Measurements from ENCODE around the gene ZNF43. TPM values are rescaled to one million over a fixed set of nuclear protein-coding genes. Genes with fewer than 3 reads are reported as not detected.
"Not testable (repeated sequence)": the region's sequence is repeated elsewhere in the genome, so short reads cannot be mapped to it uniquely, and the experiment has no call there.

The ZNF43 gene
- total and polyA plus RNA-seq, 2 donors (not counting 1 experiment from before 2014, with no cell fraction given): 10.8 to 59.8 TPM

- H3K27ac ChIP-seq (ENCODE audit: low read length in 2 of 2); DNase-seq; ATAC-seq (ENCODE audit: low read depth); H3K4me1 Mint-ChIP-seq; H3K79me2 ChIP-seq (ENCODE audit: control insufficient read depth, insufficient read depth, low read length); H3K36me3 ChIP-seq (replicated peaks in 1 of 2; ENCODE audit: control extremely low read depth in 1 of 2, control insufficient read depth in 1 of 2, extremely low read depth in 1 of 2, insufficient read depth in 2 of 2, low read length in 1 of 2); H2AFZ ChIP-seq (ENCODE audit: insufficient read depth, low read depth, low read length, poor library complexity, severe bottlenecking); H3K27me3 Mint-ChIP-seq; H3K4me3 Mint-ChIP-seq; H3K27me3 ChIP-seq (replicated peaks in 1 of 4; ENCODE audit: control extremely low read depth in 1 of 4, control insufficient read depth in 3 of 4, insufficient read depth in 4 of 4, low read length in 3 of 4); H3K4me1 ChIP-seq (ENCODE audit: control insufficient read depth in 2 of 2, insufficient read depth in 2 of 2, low read length in 2 of 2); H3K4me3 ChIP-seq (ENCODE audit: control extremely low read depth in 1 of 5, extremely low read depth in 1 of 5, insufficient read depth in 1 of 5, low read depth in 2 of 5, low read length in 4 of 5); CTCF ChIA-PET; POLR2A ChIA-PET; H4K20me1 ChIP-seq (ENCODE audit: control insufficient read depth, insufficient read depth, low read length, poor library complexity, severe bottlenecking); H3K9ac ChIP-seq (ENCODE audit: low read length); H3K27ac Mint-ChIP-seq; intact Hi-C loops (cut with micrococcal nuclease); H3K9me3 Mint-ChIP-seq (ENCODE audit: insufficient read depth); H3K4me2 ChIP-seq (replicated peaks; ENCODE audit: low read depth, low read length, poor library complexity, severe bottlenecking): not testable (repeated sequence)
- WGBS (ENCODE audit: insufficient coverage): 100% methylated on average over 8 of the region's 30 CpGs
- H3K9me3 ChIP-seq (ENCODE audit: control extremely low read depth in 1 of 3, control insufficient read depth in 2 of 3, insufficient read depth in 1 of 3, low read length in 2 of 3): peaks cover 0 to 15% (median 1%) of the 10 kb centered on the region in 3 donors
Measured at GRCh38 chr19:21775792-21776191, 60.2 kb downstream of the ZNF43 start.

GRCh38 chr19:21767065-21767800 lies 68.7 kb downstream of the ZNF43 start, which contains the start of gene ZNF100:
Gene ZNF100 (minus strand): TSS chr19:21767579. CDS start chr19:21767429, 150 bp downstream.
- H3K4me3 ChIP-seq (ENCODE audit: control extremely low read depth in 1 of 5, extremely low read depth in 1 of 5, insufficient read depth in 1 of 5, low read depth in 2 of 5, low read length in 4 of 5): peak within 1 kb of the TSS; percentile 77 to 91 (median 79)

GRCh38 chr19:21766705-21767064 lies 69.3 kb downstream of the ZNF43 start:
- H3K27me3 ChIP-seq (replicated peaks in 1 of 4; ENCODE audit: control extremely low read depth in 1 of 4, control insufficient read depth in 3 of 4, insufficient read depth in 4 of 4, low read length in 3 of 4); H3K9me3 Mint-ChIP-seq (ENCODE audit: insufficient read depth); DNase-seq; H3K9me3 ChIP-seq (ENCODE audit: control extremely low read depth in 1 of 3, control insufficient read depth in 2 of 3, insufficient read depth in 1 of 3, low read length in 2 of 3); H4K20me1 ChIP-seq (ENCODE audit: control insufficient read depth, insufficient read depth, low read length, poor library complexity, severe bottlenecking); H3K27me3 Mint-ChIP-seq; ATAC-seq (ENCODE audit: low read depth): not testable (repeated sequence)
- CTCF ChIA-PET: interaction anchor here (1.4 kb wide), 1 partner anchor 85 kb away, joined by 6 read pairs; no protein-coding TSS in a partner anchor
- peak overlapping the region; percentile 79 for H3K4me2 ChIP-seq (replicated peaks; ENCODE audit: low read depth, low read length, poor library complexity, severe bottlenecking)
- peak overlapping the region; percentile 82 to 90 for H3K27ac ChIP-seq (ENCODE audit: low read length in 2 of 2)
- intact Hi-C loops (cut with micrococcal nuclease): loop anchor here (1.0 to 10.0 kb wide), 6 partner anchors 70 to 1998 kb away; partner anchors contain the start of genes ZNF429, ZNF43, ZNF431 and ZNF493
- H3K4me1 Mint-ChIP-seq: peaks cover 17% of the 10 kb centered on the region
- 2% methylated on average over 13 of the region's 19 CpGs for WGBS (ENCODE audit: insufficient coverage)
- POLR2A ChIA-PET: interaction anchor here (0.7 to 1.3 kb wide), 2 partner anchors 85 to 438 kb away, joined by 4 to 7 read pairs; partner anchors contain the start of gene ZNF708
- peaks cover 49% of the 10 kb centered on the region for H3K79me2 ChIP-seq (ENCODE audit: control insufficient read depth, insufficient read depth, low read length)
- H3K27ac Mint-ChIP-seq: peak overlapping the region; percentile 90
- peak overlapping the region; percentile 77 to 91 (median 79) for H3K4me3 ChIP-seq (ENCODE audit: control extremely low read depth in 1 of 5, extremely low read depth in 1 of 5, insufficient read depth in 1 of 5, low read depth in 2 of 5, low read length in 4 of 5)
- H3K4me3 Mint-ChIP-seq: peak overlapping the region; percentile 96
- peaks cover 9 to 10% of the 10 kb centered on the region in 2 donors for H3K4me1 ChIP-seq (ENCODE audit: control insufficient read depth in 2 of 2, insufficient read depth in 2 of 2, low read length in 2 of 2)
- H3K9ac ChIP-seq (ENCODE audit: low read length): peak overlapping the region; percentile 83
- peaks cover 6 to 31% of the 10 kb centered on the region in 2 experiments for H3K36me3 ChIP-seq (replicated peaks in 1 of 2; ENCODE audit: control extremely low read depth in 1 of 2, control insufficient read depth in 1 of 2, extremely low read depth in 1 of 2, insufficient read depth in 2 of 2, low read length in 1 of 2)
- H2AFZ ChIP-seq (ENCODE audit: insufficient read depth, low read depth, low read length, poor library complexity, severe bottlenecking): peak overlapping the region; percentile 83

More at GRCh38 chr19:21767065-21767800, 68.7 kb downstream of the ZNF43 start, which contains the start of gene ZNF100:
- intact Hi-C loops (cut with micrococcal nuclease): loop anchor here (1.0 to 10.0 kb wide), 6 partner anchors 69 to 1998 kb away; partner anchors contain the start of genes ZNF429, ZNF43, ZNF431 and ZNF493
- Histone ChIP-seq H3K27me3 (replicated peaks in 1 of 4; ENCODE audit: control extremely low read depth in 1 of 4, control insufficient read depth in 3 of 4, insufficient read depth in 4 of 4, low read length in 3 of 4) (no peaks in the 10 kb centered on the region), H3K36me3 (replicated peaks in 1 of 2; ENCODE audit: control extremely low read depth in 1 of 2, control insufficient read depth in 1 of 2, extremely low read depth in 1 of 2, insufficient read depth in 2 of 2, low read length in 1 of 2) (peaks cover 4 to 25% of the 10 kb centered on the region in 2 experiments), H4K20me1 (ENCODE audit: control insufficient read depth, insufficient read depth, low read length, poor library complexity, severe bottlenecking) (no peaks in the 10 kb centered on the region), H3K9ac (ENCODE audit: low read length) (peak within 1 kb of the TSS; percentile 83), H3K9me3 (ENCODE audit: control extremely low read depth in 1 of 3, control insufficient read depth in 2 of 3, insufficient read depth in 1 of 3, low read length in 2 of 3) (no peaks in the 10 kb centered on the region), H2AFZ (ENCODE audit: insufficient read depth, low read depth, low read length, poor library complexity, severe bottlenecking) (peak within 1 kb of the TSS; percentile 83), H3K4me1 (ENCODE audit: control insufficient read depth in 2 of 2, insufficient read depth in 2 of 2, low read length in 2 of 2) (peaks cover 9 to 10% of the 10 kb centered on the region in 2 donors), H3K79me2 (ENCODE audit: control insufficient read depth, insufficient read depth, low read length) (peaks cover 45% of the 10 kb centered on the region), H3K27ac (ENCODE audit: low read length in 2 of 2) (peak within 1 kb of the TSS; percentile 82 to 90), H3K4me2 (replicated peaks; ENCODE audit: low read depth, low read length, poor library complexity, severe bottlenecking) (peak within 1 kb of the TSS; percentile 79)
- WGBS (ENCODE audit: insufficient coverage): under 1% methylated on average over 35 of the region's 35 CpGs
- DNase-seq: peak; percentile 89
- TF ChIP-seq CTCF (IDR thresholded peaks at IDR 0.05) (no peak), EZH2 (IDR thresholded peaks at IDR 0.05; ENCODE audit: borderline replicate concordance, insufficient read depth, low read depth, low read length, poor library complexity, severe bottlenecking) (no peak)
- no peaks in the 10 kb centered on the region for H3K27me3 Mint-ChIP-seq
- peaks cover 17% of the 10 kb centered on the region for H3K4me1 Mint-ChIP-seq
- ATAC-seq (ENCODE audit: low read depth): peak; percentile 97
- ChIA-PET CTCF (interaction anchor here (0.6 to 1.8 kb wide), 4 partner anchors 7 to 84 kb away, joined by 3 to 6 read pairs (median 4); partner anchors contain the start of gene ZNF43), POLR2A (interaction anchor here (0.7 to 1.3 kb wide), 5 partner anchors 68 to 1715 kb away, joined by 3 to 7 read pairs (median 4); partner anchors contain the start of genes ZNF43, ZNF431 and ZNF708)
- H3K27ac Mint-ChIP-seq: peak within 1 kb of the TSS; percentile 90
- peak within 1 kb of the TSS; percentile 96 for H3K4me3 Mint-ChIP-seq
- no peaks in the 10 kb centered on the region for H3K9me3 Mint-ChIP-seq (ENCODE audit: insufficient read depth)
